SJSA1 (cell line): ENCODE data around the gene CYP4F12. TPM values are rescaled to one million over a fixed set of nuclear protein-coding genes. Genes with fewer than 3 reads are reported as not detected.
"Not testable (repeated sequence)": the region's sequence is repeated elsewhere in the genome, so short reads cannot be mapped to it uniquely, and the experiment has no call there.

Experiments used
- DNase-seq, 2 experiments: peaks; one replicate each; pipeline ENCODE4 v3.0.0-alpha.2; 2015 to 2020; ENCODE audit warnings: low spot score in 2 of 2, low read depth in 1 of 2
- H3K27ac ChIP-seq: fragments of 250-450 bp; sonication (Bioruptor Pico); 2 replicates; pipeline ENCODE4 v1.5.1; 2020; ENCODE audit warnings: mild to moderate bottlenecking, moderate library complexity
- H3K27me3 ChIP-seq: fragments of 250-450 bp; sonication (Bioruptor Pico); replicated peaks from 2 replicates; pipeline ENCODE4 v1.5.1; 2020; ENCODE audit warnings: mild to moderate bottlenecking, moderate library complexity
- H3K36me3 ChIP-seq: fragments of 250-450 bp; sonication (Bioruptor Pico); 2 replicates; pipeline ENCODE4 v1.5.1; 2020; ENCODE audit warnings: mild to moderate bottlenecking
- H3K4me1 ChIP-seq: fragments of 250-450 bp; sonication (Bioruptor Pico); replicated peaks from 2 replicates; pipeline ENCODE4 v1.6.1; 2021; ENCODE audit warnings: mild to moderate bottlenecking
- H3K4me3 ChIP-seq: fragments of 250-450 bp; sonication (Bioruptor Pico); 2 replicates; pipeline ENCODE4 v1.5.1; 2020; ENCODE audit warnings: mild to moderate bottlenecking
- H3K9me3 ChIP-seq: fragments of 250-450 bp; sonication (Bioruptor Pico); replicated peaks from 2 replicates; pipeline ENCODE4 v1.5.1; 2020; ENCODE audit warnings: mild to moderate bottlenecking
- total RNA-seq: library from RNA; depleted of rRNA; stranded (reverse); fragments of >200 nt; shearing (Covaris generic); gene quantifications from 2 replicates; pipeline ENCODE4 v1.2.3, GENCODE V29; 2014

Gene CYP4F12
- total RNA-seq, 1 experiment from 2014 or later: not detected

GRCh38 chr19:15640904-15641597 is 31.8 kb upstream of the CYP4F12 start:
- DNase-seq: no peak
- H3K27me3 ChIP-seq: no peaks in the 10 kb centered on the region
- H3K4me3 ChIP-seq: no peak overlapping the region
- H3K9me3 ChIP-seq: no peaks in the 10 kb centered on the region
- H3K36me3 ChIP-seq: no peaks in the 10 kb centered on the region
- H3K4me1 ChIP-seq: no peaks in the 10 kb centered on the region
- no peak overlapping the region for H3K27ac ChIP-seq

- Histone ChIP-seq H3K4me1 (no peaks in the 10 kb centered on the region), H3K27me3 (no peaks in the 10 kb centered on the region), H3K9me3 (no peaks in the 10 kb centered on the region), H3K27ac (no peak overlapping the region), H3K4me3 (no peak overlapping the region), H3K36me3 (no peaks in the 10 kb centered on the region)
- no peak for DNase-seq
Observed at GRCh38 chr19:15641901-15642491, 30.9 kb upstream of the CYP4F12 start.

GRCh38 chr19:15642807-15643206 is 30.1 kb upstream of the CYP4F12 start:
- Histone ChIP-seq H3K4me1 (no peaks in the 10 kb centered on the region), H3K9me3 (no peaks in the 10 kb centered on the region), H3K27me3 (no peaks in the 10 kb centered on the region)

GRCh38 chr19:15643387-15643786 is 29.5 kb upstream of the CYP4F12 start:
- no peaks in the 10 kb centered on the region for H3K9me3 ChIP-seq
- DNase-seq: no peak
- H3K27ac ChIP-seq: no peak overlapping the region

More at GRCh38 chr19:15642807-15643206, 30.1 kb upstream of the CYP4F12 start:
- Histone ChIP-seq H3K36me3 (no peaks in the 10 kb centered on the region), H3K4me3 (no peak overlapping the region), H3K27ac (no peak overlapping the region)
- DNase-seq: no peak

GRCh38 chr19:15644066-15644741 is 28.7 kb upstream of the CYP4F12 start:
- no peak overlapping the region for H3K27ac ChIP-seq
- no peak overlapping the region for H3K4me3 ChIP-seq
- no peak for DNase-seq
- H3K36me3 ChIP-seq: no peaks in the 10 kb centered on the region
- no peaks in the 10 kb centered on the region for H3K27me3 ChIP-seq
- H3K4me1 ChIP-seq: no peaks in the 10 kb centered on the region
- H3K9me3 ChIP-seq: no peaks in the 10 kb centered on the region

More at GRCh38 chr19:15643387-15643786, 29.5 kb upstream of the CYP4F12 start:
- Histone ChIP-seq H3K4me1 (no peaks in the 10 kb centered on the region), H3K27me3 (no peaks in the 10 kb centered on the region), H3K4me3 (no peak overlapping the region), H3K36me3 (no peaks in the 10 kb centered on the region)

- no peaks in the 10 kb centered on the region for H3K9me3 ChIP-seq
- no peak overlapping the region for H3K4me3 ChIP-seq
- no peaks in the 10 kb centered on the region for H3K27me3 ChIP-seq
- no peaks in the 10 kb centered on the region for H3K36me3 ChIP-seq
- no peak for DNase-seq
- H3K4me1 ChIP-seq: no peaks in the 10 kb centered on the region
- H3K27ac ChIP-seq: no peak overlapping the region
Observed at GRCh38 chr19:15644816-15645215, 28.1 kb upstream of the CYP4F12 start.

GRCh38 chr19:15649526-15649925 is 23.4 kb upstream of the CYP4F12 start:
- no peak overlapping the region for H3K4me3 ChIP-seq
- no peaks in the 10 kb centered on the region for H3K4me1 ChIP-seq
- no peak overlapping the region for H3K27ac ChIP-seq
- H3K36me3 ChIP-seq: no peaks in the 10 kb centered on the region
- no peak for DNase-seq
- no peaks in the 10 kb centered on the region for H3K9me3 ChIP-seq
- 0 out of 2 replicates have a peak, but pooled peaks cover 3% of the 10 kb centered on the region for H3K27me3 ChIP-seq

GRCh38 chr19:15650123-15650522 is 22.8 kb upstream of the CYP4F12 start:
- H3K27ac ChIP-seq, H3K27me3 ChIP-seq, H3K36me3 ChIP-seq, H3K9me3 ChIP-seq, DNase-seq, H3K4me3 ChIP-seq, H3K4me1 ChIP-seq: not testable (repeated sequence)

- Histone ChIP-seq H3K36me3 (no peaks in the 10 kb centered on the region), H3K9me3 (no peaks in the 10 kb centered on the region), H3K27ac (no peak overlapping the region), H3K4me3 (no peak overlapping the region), H3K4me1 (no peaks in the 10 kb centered on the region), H3K27me3 (0 out of 2 replicates have a peak, but pooled peaks cover 8% of the 10 kb centered on the region)
- no peak for DNase-seq
Observed at GRCh38 chr19:15651791-15652190, 21.1 kb upstream of the CYP4F12 start.

- H3K4me3 ChIP-seq: no peak overlapping the region
- DNase-seq: no peak
- H3K27me3 ChIP-seq: 0 out of 2 replicates have a peak, but pooled peaks cover 8% of the 10 kb centered on the region
- no peaks in the 10 kb centered on the region for H3K4me1 ChIP-seq
- no peak overlapping the region for H3K27ac ChIP-seq
- H3K36me3 ChIP-seq: no peaks in the 10 kb centered on the region
- no peaks in the 10 kb centered on the region for H3K9me3 ChIP-seq
Observed at GRCh38 chr19:15652559-15653278, 20.2 kb upstream of the CYP4F12 start.

GRCh38 chr19:15656467-15656866 is 16.4 kb upstream of the CYP4F12 start:
- Histone ChIP-seq H3K27ac (no peak overlapping the region), H3K4me1 (no peaks in the 10 kb centered on the region), H3K9me3 (no peaks in the 10 kb centered on the region), H3K27me3 (0 out of 2 replicates have a peak, but pooled peaks cover 8% of the 10 kb centered on the region), H3K36me3 (no peaks in the 10 kb centered on the region), H3K4me3 (no peak overlapping the region)
- no peak for DNase-seq

GRCh38 chr19:15663247-15663646 is 9.6 kb upstream of the CYP4F12 start:
- Histone ChIP-seq H3K4me3 (no peak overlapping the region), H3K9me3 (no peaks in the 10 kb centered on the region), H3K27ac (no peak overlapping the region), H3K4me1 (no peaks in the 10 kb centered on the region), H3K27me3 (no peaks in the 10 kb centered on the region), H3K36me3 (no peaks in the 10 kb centered on the region)
- DNase-seq: no peak

- no peak overlapping the region for H3K27ac ChIP-seq
- no peaks in the 10 kb centered on the region for H3K27me3 ChIP-seq
- H3K9me3 ChIP-seq: no peaks in the 10 kb centered on the region
- no peak overlapping the region for H3K4me3 ChIP-seq
- no peaks in the 10 kb centered on the region for H3K36me3 ChIP-seq
- no peak for DNase-seq
- H3K4me1 ChIP-seq: no peaks in the 10 kb centered on the region
Observed at GRCh38 chr19:15666186-15666585, 6.7 kb upstream of the CYP4F12 start.

- H3K36me3 ChIP-seq: no peaks in the 10 kb centered on the region
- no peaks in the 10 kb centered on the region for H3K4me1 ChIP-seq
- H3K4me3 ChIP-seq: no peak overlapping the region
- DNase-seq: no peak
- H3K27ac ChIP-seq: no peak overlapping the region
- no peaks in the 10 kb centered on the region for H3K27me3 ChIP-seq
- no peaks in the 10 kb centered on the region for H3K9me3 ChIP-seq
Observed at GRCh38 chr19:15666883-15667282, 6.0 kb upstream of the CYP4F12 start.
